GM12892 (cell line): ENCODE measurements around the gene SLC4A3.

Experiments
- POLR2A ChIP-seq: IDR thresholded peaks from 2 replicates; pipeline ENCODE4 v1.6.1; 2011; ENCODE audit warnings: low read depth, low read length, control low read depth
- TAF1 ChIP-seq: IDR thresholded peaks from 2 replicates; pipeline ENCODE4 v1.6.1; 2011; ENCODE audit warnings: low read depth, mild to moderate bottlenecking, control low read depth, low read length, borderline replicate concordance

- TF ChIP-seq TAF1 = no peak
- TF ChIP-seq POLR2A = no peak
Measured at GRCh38 chr2:219595256-219595655, 32.2 kb upstream of the SLC4A3 start.
